NCI-H2029 (cell line): Measurements from ENCODE around the gene CCNJL.

Experiments
- DNase-seq: peaks from one replicate; lab custom pipeline; 2025; lab: John Stamatoyannopoulos, UW

Gene CCNJL

DNA sequence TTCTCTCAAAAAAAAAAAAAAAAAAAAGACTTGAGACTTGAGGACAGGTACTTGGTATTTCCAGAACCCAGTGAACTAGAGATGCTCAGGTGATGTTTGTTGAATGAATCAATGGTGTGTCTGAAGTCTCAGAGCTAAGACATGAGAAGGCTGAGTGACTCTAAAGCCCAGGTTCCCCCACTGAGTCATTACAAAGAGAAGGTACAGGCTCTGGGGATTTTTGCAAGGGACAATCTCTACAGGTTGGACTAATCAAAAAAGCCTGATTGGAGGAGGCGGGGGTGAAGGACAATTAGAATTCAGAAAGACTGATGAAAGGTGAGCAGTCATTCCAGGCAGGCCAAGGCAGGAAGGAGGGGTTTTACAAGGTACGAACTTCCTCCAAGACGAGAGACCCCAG, 91.3 kb downstream of the CCNJL start:
- DNase-seq = no peak

DNA sequence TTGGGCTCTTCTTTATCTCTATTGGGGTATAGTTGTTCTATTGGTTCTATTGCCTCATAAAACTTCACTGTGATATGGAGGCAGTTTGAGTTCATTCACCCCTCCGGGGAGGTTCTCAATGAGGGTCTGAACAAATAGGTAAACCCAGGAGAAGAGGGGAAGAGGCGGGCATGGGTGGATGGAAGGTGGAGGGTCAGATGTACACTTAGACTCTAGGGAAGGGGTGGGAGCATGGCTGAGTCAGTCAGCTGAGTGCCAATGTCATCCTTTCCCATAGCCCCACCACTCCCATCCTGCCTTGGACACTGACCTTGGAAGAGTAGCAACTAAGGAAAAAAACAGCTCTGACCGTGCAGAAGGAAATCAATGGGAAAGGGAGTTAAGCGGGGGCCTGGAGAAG, 93.0 kb downstream of the CCNJL start:
- no peak for DNase-seq

DNA sequence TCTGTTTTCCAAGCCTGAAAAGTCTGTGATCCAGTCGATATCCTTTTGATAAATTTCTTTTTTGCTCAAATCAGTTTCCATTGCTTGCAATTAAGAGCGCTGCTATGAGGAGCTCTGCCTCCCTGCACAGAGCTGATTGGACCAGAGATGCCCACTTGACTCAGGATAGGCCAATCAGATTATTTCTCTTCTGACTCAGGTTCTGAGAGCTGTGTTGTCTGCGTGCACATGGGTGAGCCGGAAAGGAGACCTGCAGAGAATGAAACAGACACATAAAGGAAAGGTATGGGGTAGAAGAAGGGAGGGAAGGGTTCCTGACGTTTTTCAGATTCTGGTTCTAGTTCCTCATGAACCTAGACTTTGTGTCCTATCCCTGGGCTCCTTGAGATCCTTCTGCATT, 98.8 kb downstream of the CCNJL start:
- DNase-seq = peak; percentile 75

DNA sequence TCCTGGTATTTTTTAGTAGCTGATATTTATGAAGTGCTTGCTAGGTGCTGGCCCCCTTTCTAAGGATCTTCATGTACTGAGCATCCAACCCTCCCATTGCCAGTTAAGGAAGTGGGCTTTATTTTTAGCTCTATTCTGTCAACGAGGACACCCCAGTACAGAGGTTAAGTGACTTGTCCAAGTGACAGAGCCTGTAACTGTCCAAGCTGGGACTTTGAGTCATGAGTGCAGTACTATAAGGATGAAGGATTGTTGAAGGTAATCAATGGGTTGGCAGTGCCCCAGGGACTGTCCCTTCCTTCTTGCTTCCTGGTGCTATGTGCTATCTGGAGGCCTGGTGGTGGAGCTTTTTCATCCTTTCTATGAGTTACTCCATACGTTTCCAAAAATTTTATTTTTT, 101.0 kb downstream of the CCNJL start:
- DNase-seq = no peak

DNA sequence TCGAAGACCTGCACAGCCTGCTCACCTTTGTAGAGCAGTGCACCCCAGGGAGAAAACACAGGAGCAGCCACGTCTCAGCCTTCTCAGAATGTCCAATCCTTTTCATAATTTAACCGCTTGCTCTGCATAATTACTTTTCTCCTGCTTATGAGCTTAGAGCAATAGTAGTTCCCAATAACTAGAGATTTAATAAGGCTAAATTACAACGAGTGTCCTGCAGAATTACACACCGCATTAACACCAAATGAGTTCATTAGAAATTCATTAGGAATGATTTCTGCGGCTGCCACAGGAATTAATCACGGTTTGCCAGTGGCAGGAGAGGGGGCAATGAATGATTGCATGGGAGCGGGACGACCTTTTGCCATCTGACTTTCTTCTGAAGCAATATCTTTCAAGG, 101.8 kb downstream of the CCNJL start:
- no peak for DNase-seq

DNA sequence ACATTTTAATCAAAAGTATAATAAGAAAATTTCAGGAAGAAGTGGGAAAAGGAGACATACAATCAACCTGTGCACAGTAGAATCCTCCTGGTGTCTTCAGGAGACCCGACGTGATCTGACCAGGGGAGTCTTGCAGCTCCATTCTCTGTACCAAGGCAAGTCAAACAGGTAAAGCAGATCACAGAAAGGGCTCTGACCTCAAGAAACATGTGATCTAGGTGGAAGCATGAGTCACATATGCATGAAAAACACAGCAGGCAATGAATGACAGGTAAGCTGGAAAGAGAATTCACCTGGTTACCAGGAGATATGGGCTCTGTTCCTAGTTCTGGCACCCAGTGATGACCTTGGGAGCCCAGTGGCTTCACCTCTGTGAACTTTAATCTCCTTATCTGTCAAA, 102.4 kb downstream of the CCNJL start:
- DNase-seq = no peak

DNA sequence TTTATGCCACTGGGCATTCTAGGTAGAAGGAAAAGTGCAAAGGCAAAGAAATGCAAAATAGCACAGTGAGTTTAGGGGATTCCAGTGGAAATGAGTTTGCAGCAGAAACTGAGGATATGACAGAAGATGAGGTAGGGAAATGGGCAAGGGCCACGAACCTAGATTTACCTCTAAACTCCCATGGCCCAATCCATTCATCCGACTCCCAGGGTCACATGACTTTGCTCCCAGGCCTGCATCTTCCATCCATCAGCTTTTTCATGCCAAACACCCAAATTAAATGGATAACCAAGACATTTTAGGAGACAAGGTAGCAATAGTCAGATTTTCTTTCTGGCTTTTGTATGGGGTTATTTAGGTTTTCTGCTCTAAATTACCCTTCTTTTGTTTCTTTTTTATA, 105.3 kb downstream of the CCNJL start:
- no peak for DNase-seq
